K562 (cell line): ENCODE results near the gene METTL6. TPM values are rescaled to one million over a fixed set of nuclear protein-coding genes. Genes with fewer than 3 reads are reported as not detected.
A peak's percentile ranks its signal among the peaks of the same experiment; 100 is the strongest.

Experiments used
- BHLHE40 ChIP-seq: IDR thresholded peaks from 2 replicates; pipeline ENCODE4 v1.6.1; 2011; ENCODE audit warnings: low read length, improper control_type of control experiment
- CC2D1A ChIP-seq: fragments of 450-650 bp; IDR thresholded peaks from 2 replicates; pipeline ENCODE4 v1.6.1; 2017; ENCODE audit warnings: mild to moderate bottlenecking
- CHD4 ChIP-seq: fragments of 200-600 bp; sonication (generic); IDR thresholded peaks from 3 replicates; pipeline ENCODE4 v1.6.1; 2012; ENCODE audit warnings: low read depth, mild to moderate bottlenecking, mixed read lengths, low read length, inconsistent platforms; ENCODE audit not compliant: insufficient read depth, insufficient replicate concordance, poor library complexity, severe bottlenecking
- DMBX1 ChIP-seq: fragments of 250-450 bp; sonication (Bioruptor Pico); IDR thresholded peaks from 2 replicates; pipeline ENCODE4 v1.8.0; 2022; ENCODE audit warnings: inconsistent platforms, mild to moderate bottlenecking, moderate library complexity, borderline replicate concordance
- GABPA ChIP-seq: fragments of 200-800 bp; sonication (Bioruptor generic); conservative IDR thresholded peaks from 2 replicates; pipeline ENCODE4 v1.6.1; 2016; ENCODE audit warnings: low read depth, missing genetic modification characterization, missing compliant biosample characterization
- HDAC1 ChIP-seq, 2 experiments: fragments of 450-650 bp; IDR thresholded peaks; 2 replicates each; pipeline ENCODE4 v1.6.1; 2016 to 2017; ENCODE audit warnings: inconsistent platforms in 1 of 2, mild to moderate bottlenecking in 1 of 2, moderate library complexity in 1 of 2
- L3MBTL2 ChIP-seq: fragments of 450-650 bp; IDR thresholded peaks from 2 replicates; pipeline ENCODE4 v1.6.1; 2016; ENCODE audit warnings: mild to moderate bottlenecking, moderate library complexity
- SAFB2 ChIP-seq: fragments of 200-400 bp; formaldehyde crosslinking; IDR thresholded peaks from 2 replicates; pipeline ENCODE4 v1.6.1; 2018; ENCODE audit warnings: borderline replicate concordance, low read length, low read depth, moderate library complexity; ENCODE audit not compliant: severe bottlenecking
- SOX6 ChIP-seq: fragments of 450-650 bp; IDR thresholded peaks from 2 replicates; pipeline ENCODE4 v1.6.1; 2014; ENCODE audit warnings: mild to moderate bottlenecking
- ZC3H4 ChIP-seq: sonication (generic); formaldehyde crosslinking; IDR thresholded peaks from 2 replicates; pipeline ENCODE4 v1.9.0; 2021; ENCODE audit warnings: missing genetic modification reagents, borderline replicate concordance
- ZNF121 ChIP-seq: sonication (generic); formaldehyde crosslinking; conservative IDR thresholded peaks from 2 replicates; pipeline ENCODE4 v1.8.0; 2022; ENCODE audit warnings: missing genetic modification reagents
- ZNF778 ChIP-seq: fragments of 450-650 bp; formaldehyde crosslinking; IDR thresholded peaks from 2 replicates; pipeline ENCODE4 v1.4.0; 2020; ENCODE audit warnings: mild to moderate bottlenecking, moderate library complexity
- polyA plus RNA-seq, 8 experiments: library from polyadenylated mRNA; depleted of rRNA in 4 of 8; stranded (reverse) in 5 of 8; unstranded in 3 of 8; fragments of >200 nt; fragmentation: Nextera tagmentation in 2 of 8; fragmentation: Illumina TruSeq in 1 of 8; extraction: Ambion mirVana in 2 of 8; extraction: Trizol in 1 of 8; gene quantifications; 2 replicates each; pipeline versions ENCODE4 v1.2.1 to v1.2.3, GENCODE V29; 2011 to 2014; ENCODE audit warnings: inconsistent platforms in 1 of 8, missing spikeins in 1 of 8
- total RNA-seq, 7 experiments: library from RNA; depleted of rRNA in 6 of 7; stranded (reverse); fragments of >200 nt in 6 of 7; fragmentation: Illumina TruSeq in 2 of 7; extraction: Trizol in 2 of 7; gene quantifications; 2 replicates each; pipeline versions ENCODE4 v1.2.1 to v1.2.3, GENCODE V29; 2011 to 2021; ENCODE audit warnings: low replicate concordance in 1 of 7
- TF ChIP-seq, protein P1 (sequence below), 2 experiments: fragments of 150-350 bp in 1 of 2; IDR thresholded peaks; 2 replicates each; pipeline ENCODE4 v1.6.1; 2012 to 2016; ENCODE audit warnings: low read depth in 2 of 2, low read length in 2 of 2, mild to moderate bottlenecking in 1 of 2, moderate library complexity in 1 of 2
- TF ChIP-seq, protein P2 (sequence below): fragments of 250-450 bp; sonication (Bioruptor Pico); IDR thresholded peaks from 2 replicates; pipeline ENCODE4 v1.5.0; 2021
- TF ChIP-seq, protein P3 (sequence below): conservative IDR thresholded peaks from 2 replicates; pipeline ENCODE4 v1.6.1; 2011; ENCODE audit warnings: low read depth, mild to moderate bottlenecking, low read length; ENCODE audit not compliant: control insufficient read depth
- TF ChIP-seq, protein P4 (sequence below): fragments of 450-650 bp; formaldehyde crosslinking; IDR thresholded peaks from 2 replicates; pipeline ENCODE4 v1.4.0; 2020; ENCODE audit warnings: mild to moderate bottlenecking, moderate library complexity

METTL6 gene
- total and polyA plus RNA-seq, 9 of the 15 experiments (the other 6 are each of a cell fraction or from before 2014, with no cell fraction given): 18.8 to 61.5 (median 33.9) TPM

DNA sequence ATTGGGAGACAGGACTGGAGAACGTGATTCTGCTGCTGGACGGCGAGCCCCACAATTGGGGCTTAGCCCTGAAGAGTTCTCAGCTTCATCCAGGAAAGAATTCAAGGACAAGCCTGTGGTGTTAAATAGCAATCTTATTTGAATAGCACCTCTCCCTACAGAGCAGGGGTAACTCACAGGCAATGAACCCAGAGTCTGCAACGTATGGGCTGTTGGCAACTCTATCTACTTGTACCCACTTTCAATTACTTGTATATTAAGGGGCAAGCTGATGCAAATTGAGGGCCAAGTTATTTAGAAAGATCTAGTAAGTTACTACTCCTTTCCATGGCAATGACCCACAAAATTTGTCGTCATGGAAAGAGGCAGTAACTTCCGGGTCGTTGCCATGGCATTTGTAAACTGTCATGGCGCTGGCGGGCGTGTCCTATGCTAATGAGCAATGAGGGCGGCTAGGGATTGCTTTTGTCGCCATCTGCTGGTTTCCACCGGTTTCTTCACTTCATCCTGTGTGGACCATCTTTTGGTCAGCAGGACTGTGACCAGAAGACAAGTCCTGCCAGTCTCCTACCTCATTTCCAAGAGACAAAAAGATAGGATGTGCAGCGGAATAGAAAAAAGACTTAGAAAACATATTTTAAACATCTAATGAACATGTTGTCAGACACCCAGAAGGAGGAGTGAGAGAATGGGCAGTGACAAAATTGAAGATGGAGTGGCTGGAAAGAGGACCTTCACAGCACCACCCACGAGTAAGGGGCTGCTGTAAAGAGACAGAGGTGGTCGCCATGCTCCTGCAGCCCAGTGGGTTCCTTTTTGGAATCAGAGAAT, 49.2 kb downstream of the METTL6 start (continued):
- TF ChIP-seq, protein P1, sequence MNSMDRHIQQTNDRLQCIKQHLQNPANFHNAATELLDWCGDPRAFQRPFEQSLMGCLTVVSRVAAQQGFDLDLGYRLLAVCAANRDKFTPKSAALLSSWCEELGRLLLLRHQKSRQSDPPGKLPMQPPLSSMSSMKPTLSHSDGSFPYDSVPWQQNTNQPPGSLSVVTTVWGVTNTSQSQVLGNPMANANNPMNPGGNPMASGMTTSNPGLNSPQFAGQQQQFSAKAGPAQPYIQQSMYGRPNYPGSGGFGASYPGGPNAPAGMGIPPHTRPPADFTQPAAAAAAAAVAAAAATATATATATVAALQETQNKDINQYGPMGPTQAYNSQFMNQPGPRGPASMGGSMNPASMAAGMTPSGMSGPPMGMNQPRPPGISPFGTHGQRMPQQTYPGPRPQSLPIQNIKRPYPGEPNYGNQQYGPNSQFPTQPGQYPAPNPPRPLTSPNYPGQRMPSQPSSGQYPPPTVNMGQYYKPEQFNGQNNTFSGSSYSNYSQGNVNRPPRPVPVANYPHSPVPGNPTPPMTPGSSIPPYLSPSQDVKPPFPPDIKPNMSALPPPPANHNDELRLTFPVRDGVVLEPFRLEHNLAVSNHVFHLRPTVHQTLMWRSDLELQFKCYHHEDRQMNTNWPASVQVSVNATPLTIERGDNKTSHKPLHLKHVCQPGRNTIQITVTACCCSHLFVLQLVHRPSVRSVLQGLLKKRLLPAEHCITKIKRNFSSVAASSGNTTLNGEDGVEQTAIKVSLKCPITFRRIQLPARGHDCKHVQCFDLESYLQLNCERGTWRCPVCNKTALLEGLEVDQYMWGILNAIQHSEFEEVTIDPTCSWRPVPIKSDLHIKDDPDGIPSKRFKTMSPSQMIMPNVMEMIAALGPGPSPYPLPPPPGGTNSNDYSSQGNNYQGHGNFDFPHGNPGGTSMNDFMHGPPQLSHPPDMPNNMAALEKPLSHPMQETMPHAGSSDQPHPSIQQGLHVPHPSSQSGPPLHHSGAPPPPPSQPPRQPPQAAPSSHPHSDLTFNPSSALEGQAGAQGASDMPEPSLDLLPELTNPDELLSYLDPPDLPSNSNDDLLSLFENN (IDR thresholded peaks at IDR 0.05; ENCODE audit: low read depth in 2 of 2, low read length in 2 of 2): peak in 1 of 2 experiments; percentile 83; a peak in 2 of 4 replicates
- TF ChIP-seq, protein P2, sequence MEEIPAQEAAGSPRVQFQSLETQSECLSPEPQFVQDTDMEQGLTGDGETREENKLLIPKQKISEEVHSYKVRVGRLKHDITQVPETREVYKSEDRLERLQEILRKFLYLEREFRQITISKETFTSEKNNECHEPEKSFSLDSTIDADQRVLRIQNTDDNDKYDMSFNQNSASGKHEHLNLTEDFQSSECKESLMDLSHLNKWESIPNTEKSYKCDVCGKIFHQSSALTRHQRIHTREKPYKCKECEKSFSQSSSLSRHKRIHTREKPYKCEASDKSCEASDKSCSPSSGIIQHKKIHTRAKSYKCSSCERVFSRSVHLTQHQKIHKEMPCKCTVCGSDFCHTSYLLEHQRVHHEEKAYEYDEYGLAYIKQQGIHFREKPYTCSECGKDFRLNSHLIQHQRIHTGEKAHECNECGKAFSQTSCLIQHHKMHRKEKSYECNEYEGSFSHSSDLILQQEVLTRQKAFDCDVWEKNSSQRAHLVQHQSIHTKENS (CRISPR knock-in tag): no peak
- TF ChIP-seq, protein P3, sequence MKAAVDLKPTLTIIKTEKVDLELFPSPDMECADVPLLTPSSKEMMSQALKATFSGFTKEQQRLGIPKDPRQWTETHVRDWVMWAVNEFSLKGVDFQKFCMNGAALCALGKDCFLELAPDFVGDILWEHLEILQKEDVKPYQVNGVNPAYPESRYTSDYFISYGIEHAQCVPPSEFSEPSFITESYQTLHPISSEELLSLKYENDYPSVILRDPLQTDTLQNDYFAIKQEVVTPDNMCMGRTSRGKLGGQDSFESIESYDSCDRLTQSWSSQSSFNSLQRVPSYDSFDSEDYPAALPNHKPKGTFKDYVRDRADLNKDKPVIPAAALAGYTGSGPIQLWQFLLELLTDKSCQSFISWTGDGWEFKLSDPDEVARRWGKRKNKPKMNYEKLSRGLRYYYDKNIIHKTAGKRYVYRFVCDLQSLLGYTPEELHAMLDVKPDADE: no peak
- TF ChIP-seq DMBX1 (no peak), SAFB2 (no peak), CHD4 (no peak), ZC3H4 (CRISPR knock-in tag) (no peak), HDAC1 (IDR thresholded peaks at IDR 0.05) (peak in 1 of 2 experiments; percentile 69; a peak in 2 of 4 replicates), BHLHE40 (peak; percentile 58), SOX6 (no peak), ZNF121 (CRISPR knock-in tag) (no peak), L3MBTL2 (peak; percentile 37; the same call in 1 of the 2 replicates), CC2D1A (peak; percentile 90), ZNF778 (CRISPR knock-in tag) (no peak), GABPA (tag) (peak; percentile 98)
- TF ChIP-seq, protein P4, sequence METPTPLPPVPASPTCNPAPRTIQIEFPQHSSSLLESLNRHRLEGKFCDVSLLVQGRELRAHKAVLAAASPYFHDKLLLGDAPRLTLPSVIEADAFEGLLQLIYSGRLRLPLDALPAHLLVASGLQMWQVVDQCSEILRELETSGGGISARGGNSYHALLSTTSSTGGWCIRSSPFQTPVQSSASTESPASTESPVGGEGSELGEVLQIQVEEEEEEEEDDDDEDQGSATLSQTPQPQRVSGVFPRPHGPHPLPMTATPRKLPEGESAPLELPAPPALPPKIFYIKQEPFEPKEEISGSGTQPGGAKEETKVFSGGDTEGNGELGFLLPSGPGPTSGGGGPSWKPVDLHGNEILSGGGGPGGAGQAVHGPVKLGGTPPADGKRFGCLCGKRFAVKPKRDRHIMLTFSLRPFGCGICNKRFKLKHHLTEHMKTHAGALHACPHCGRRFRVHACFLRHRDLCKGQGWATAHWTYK (CRISPR knock-in tag): no peak
